SU-DHL-6 (cell line): ENCODE data around the gene IQCH.

ENCODE experiments used
- H2AFZ ChIP-seq: fragments of 200-600 bp; sonication (generic); 2 replicates; pipeline ENCODE4 v1.6.1; 2014; ENCODE audit warnings: low read depth, mild to moderate bottlenecking, moderate library complexity, mixed read lengths, antibody characterized with exemption, low read length; ENCODE audit not compliant: severe bottlenecking
- H3F3A ChIP-seq: fragments of 200-600 bp; shearing (Covaris generic); 2 replicates; pipeline ENCODE4 v1.6.0; 2016; ENCODE audit warnings: antibody characterized with exemption, mild to moderate bottlenecking; ENCODE audit not compliant: insufficient read depth
- H3K27ac ChIP-seq: fragments of 200-600 bp; sonication (generic); 2 replicates; pipeline ENCODE4 v1.5.1; 2016; ENCODE audit warnings: low read depth, mild to moderate bottlenecking, low read length, moderate library complexity, mixed read lengths
- H3K27me3 ChIP-seq: fragments of 200-600 bp; sonication (generic), shearing (Covaris generic); 2 replicates; pipeline ENCODE4 v1.6.0; 2014; ENCODE audit warnings: mild to moderate bottlenecking, low read length
- H3K36me3 ChIP-seq: fragments of 200-600 bp; sonication (generic); 2 replicates; pipeline ENCODE4 v1.6.1; 2014; ENCODE audit warnings: mild to moderate bottlenecking, low read length, mixed read lengths
- H3K4me2 ChIP-seq: fragments of 300-600, 200-600 bp; shearing (Covaris generic), sonication (generic); 2 replicates; pipeline ENCODE4 v1.6.0; 2014; ENCODE audit warnings: low read length, low read depth, mild to moderate bottlenecking; ENCODE audit not compliant: poor library complexity, severe bottlenecking
- H3K4me3 ChIP-seq: fragments of 200-600 bp; sonication (generic); 2 replicates; pipeline ENCODE4 v1.5.1; 2014; ENCODE audit warnings: antibody characterized with exemption, low read length, mild to moderate bottlenecking, mixed read lengths; ENCODE audit not compliant: insufficient read depth, poor library complexity, severe bottlenecking
- H3K79me2 ChIP-seq: fragments of 200-600 bp; sonication (generic); 2 replicates; pipeline ENCODE4 v1.6.1; 2014; ENCODE audit warnings: mild to moderate bottlenecking, low read length, moderate library complexity; ENCODE audit not compliant: insufficient read depth
- H3K9ac ChIP-seq: fragments of 200-600 bp; sonication (generic); 2 replicates; pipeline ENCODE4 v1.7.0; 2014; ENCODE audit warnings: mild to moderate bottlenecking, low read length
- H3K9me2 ChIP-seq: fragments of 200-600 bp; sonication (generic); replicated peaks from 2 replicates; pipeline ENCODE4 v1.6.1; 2014; ENCODE audit warnings: low read length; ENCODE audit not compliant: insufficient read depth
- H3K9me3 ChIP-seq: fragments of 200-600 bp; sonication (generic); 2 replicates; pipeline ENCODE4 v1.6.1; 2014; ENCODE audit warnings: low read length, mixed read lengths; ENCODE audit not compliant: insufficient read depth
- H4K20me1 ChIP-seq: fragments of 200-600 bp; sonication (generic); 2 replicates; pipeline ENCODE4 v1.6.1; 2014; ENCODE audit warnings: low read depth, mild to moderate bottlenecking, antibody characterized with exemption, low read length, moderate library complexity, mixed read lengths
- CTCF ChIP-seq: fragments of 200-600 bp; sonication (generic); IDR thresholded peaks from one replicate; pipeline ENCODE4 v1.5.1; 2017; ENCODE audit warnings: antibody characterized with exemption, mild to moderate bottlenecking, low read length, moderate library complexity; ENCODE audit not compliant: insufficient read depth, poor library complexity, severe bottlenecking
- EZH2phosphoT487 ChIP-seq: fragments of 200-600 bp; sonication (generic), shearing (Covaris generic); conservative IDR thresholded peaks from 2 replicates; pipeline ENCODE4 v1.6.1; 2018; ENCODE audit warnings: mild to moderate bottlenecking, antibody characterized with exemption, low read length, moderate library complexity, mixed read lengths

IQCH gene

GRCh38 chr15:67335534-67336222, 81.1 kb downstream of the IQCH start:
- TF ChIP-seq EZH2phosphoT487, result no peak
- no peak for TF ChIP-seq CTCF
- no peaks in the 10 kb centered on the region for H3K27me3 ChIP-seq
- H3K9ac ChIP-seq, result no peak overlapping the region
- no peak overlapping the region for H2AFZ ChIP-seq
- no peaks in the 10 kb centered on the region for H3F3A ChIP-seq
- no peaks in the 10 kb centered on the region for H3K36me3 ChIP-seq
- H3K9me3 ChIP-seq, result no peaks in the 10 kb centered on the region
- no peaks in the 10 kb centered on the region for H3K79me2 ChIP-seq
- H3K4me3 ChIP-seq, result no peak overlapping the region
- H3K9me2 ChIP-seq, result no peaks in the 10 kb centered on the region
- no peak overlapping the region for H3K27ac ChIP-seq
- no peak overlapping the region for H3K4me2 ChIP-seq
- no peaks in the 10 kb centered on the region for H4K20me1 ChIP-seq

- no peak overlapping the region for H3K9ac ChIP-seq
- H3K9me2 ChIP-seq, result no peaks in the 10 kb centered on the region
- no peak overlapping the region for H2AFZ ChIP-seq
- TF ChIP-seq EZH2phosphoT487 (no peak), CTCF (no peak)
- no peaks in the 10 kb centered on the region for H3F3A ChIP-seq
- no peak overlapping the region for H3K4me2 ChIP-seq
- H3K36me3 ChIP-seq, result no peaks in the 10 kb centered on the region
- H3K9me3 ChIP-seq, result no peaks in the 10 kb centered on the region
- H4K20me1 ChIP-seq, result no peaks in the 10 kb centered on the region
- H3K79me2 ChIP-seq, result no peaks in the 10 kb centered on the region
- H3K27ac ChIP-seq, result no peak overlapping the region
- no peak overlapping the region for H3K4me3 ChIP-seq
- no peaks in the 10 kb centered on the region for H3K27me3 ChIP-seq
Measured at GRCh38 chr15:67340630-67341029, 86.0 kb downstream of the IQCH start.

DNA sequence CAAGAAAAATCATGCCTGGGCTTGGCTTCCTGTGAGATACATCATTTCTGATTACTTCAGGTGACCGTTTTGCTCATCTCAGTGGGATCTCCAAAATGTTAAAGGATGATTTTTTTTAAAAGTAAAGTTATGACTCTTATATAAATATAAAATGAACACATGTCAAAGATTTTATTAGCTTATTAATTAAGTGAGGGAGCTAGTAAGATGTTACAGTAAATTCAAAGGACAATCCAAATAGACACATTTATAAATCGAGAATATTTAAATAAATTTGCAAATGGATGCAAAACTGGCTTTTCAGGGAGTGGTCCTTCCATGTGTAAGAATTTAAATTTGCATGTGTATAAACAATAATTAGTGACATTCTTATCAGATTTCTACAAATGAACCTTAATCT, 87.0 kb downstream of the IQCH start:
- H2AFZ ChIP-seq, result no peak overlapping the region
- no peaks in the 10 kb centered on the region for H3K9me3 ChIP-seq

More for the DNA sequence above, 87.0 kb downstream of the IQCH start:
- no peak for TF ChIP-seq EZH2phosphoT487
- no peak for TF ChIP-seq CTCF
- no peaks in the 10 kb centered on the region for H3K27me3 ChIP-seq
- no peaks in the 10 kb centered on the region for H3F3A ChIP-seq
- H3K4me2 ChIP-seq, result no peak overlapping the region
- no peak overlapping the region for H3K27ac ChIP-seq
- H4K20me1 ChIP-seq, result no peaks in the 10 kb centered on the region
- no peaks in the 10 kb centered on the region for H3K79me2 ChIP-seq
- no peak overlapping the region for H3K9ac ChIP-seq
- no peaks in the 10 kb centered on the region for H3K36me3 ChIP-seq
- no peak overlapping the region for H3K4me3 ChIP-seq
- no peaks in the 10 kb centered on the region for H3K9me2 ChIP-seq
